ENCODE results near the gene KRT6C. TPM values are rescaled to one million over a fixed set of nuclear protein-coding genes. Genes with fewer than 3 reads are reported as not detected.
A peak's percentile ranks its signal among the peaks of the same experiment; 100 is the strongest.

The KRT6C gene
- total and polyA plus RNA-seq, 2 experiments from 2014 or later = not detected

DNA sequence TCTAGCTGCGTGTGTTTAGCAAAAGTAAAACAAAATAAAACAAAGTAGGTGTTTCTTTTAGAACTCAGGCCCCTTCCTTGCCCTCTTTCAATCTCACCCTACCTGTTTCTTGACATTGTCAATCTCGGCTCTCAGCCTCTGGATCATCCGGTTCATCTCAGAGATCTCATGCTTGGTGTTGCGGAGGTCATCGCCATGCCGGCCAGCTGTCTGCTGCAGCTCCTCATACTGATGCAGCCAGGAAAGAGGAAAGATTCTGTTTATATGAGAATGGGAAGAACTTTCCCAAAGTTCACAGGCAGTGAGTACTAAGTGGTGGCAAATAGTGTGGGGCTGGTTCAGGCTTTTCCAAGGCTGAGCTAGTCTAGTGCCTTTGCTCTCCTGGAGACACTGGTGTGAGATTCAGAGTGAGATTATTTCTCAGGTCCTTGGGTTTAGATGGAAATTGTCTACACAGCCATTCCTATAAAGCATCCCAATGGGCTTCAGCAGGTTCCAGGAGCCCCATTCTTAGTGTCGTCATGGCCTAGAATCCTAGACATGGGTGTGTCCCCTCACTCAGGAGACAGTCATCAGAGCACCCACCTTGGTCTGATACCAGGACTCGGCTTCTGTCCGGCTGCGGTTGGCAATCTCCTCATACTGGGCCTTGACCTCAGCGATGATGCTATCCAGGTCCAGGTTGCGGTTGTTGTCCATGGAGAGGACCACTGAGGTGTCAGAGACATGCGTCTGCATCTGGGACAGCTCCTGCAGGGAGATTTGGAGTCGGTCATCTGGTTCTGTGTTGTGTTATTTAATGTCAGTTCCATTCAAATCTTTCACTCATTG is 43.6 kb upstream of the KRT6C start:
- no peaks in the 10 kb centered on the region for H3K79me2 ChIP-seq (ENCODE audit: insufficient read depth)
- H3K9ac ChIP-seq = no peak overlapping the region
- no peak overlapping the region for H3K4me2 ChIP-seq (ENCODE audit: unreplicated experiment)
- in situ Hi-C loops (cut with MboI) = no loop called here
- no peaks in the 10 kb centered on the region for H3K9me2 ChIP-seq (ENCODE audit: insufficient read depth)
- H4K20me1 ChIP-seq (ENCODE audit: insufficient read depth) = no peaks in the 10 kb centered on the region
- H2AFZ ChIP-seq = no peak overlapping the region
- TF ChIP-seq EZH2phosphoT487 (IDR thresholded peaks at IDR 0.05; ENCODE audit: insufficient read depth, low read depth) (no peak), EZH2 (IDR thresholded peaks at IDR 0.05; ENCODE audit: insufficient read depth, poor library complexity, severe bottlenecking) (no peak)
- no peaks in the 10 kb centered on the region for H3K36me3 ChIP-seq (ENCODE audit: low read depth)
- H3F3A ChIP-seq (ENCODE audit: insufficient read depth) = no peaks in the 10 kb centered on the region
- H3K27ac ChIP-seq = no peak overlapping the region
- no peak for DNase-seq
- H3K27me3 ChIP-seq (replicated peaks; ENCODE audit: insufficient read depth) = peaks cover 49% of the 10 kb centered on the region
- no peaks in the 10 kb centered on the region for H3K4me1 ChIP-seq (ENCODE audit: insufficient read depth)
- H3K4me3 ChIP-seq = no peak overlapping the region
- H3K9me3 ChIP-seq (ENCODE audit: low read depth) = no peaks in the 10 kb centered on the region
- WGBS, 2 experiments (ENCODE audit: low coverage in 1 of 2, low lambda C conversion rate in 2 of 2, missing lambda C conversion rate in 2 of 2) = 86 to 89% methylated on average over 14 of the region's 14 CpGs

DNA sequence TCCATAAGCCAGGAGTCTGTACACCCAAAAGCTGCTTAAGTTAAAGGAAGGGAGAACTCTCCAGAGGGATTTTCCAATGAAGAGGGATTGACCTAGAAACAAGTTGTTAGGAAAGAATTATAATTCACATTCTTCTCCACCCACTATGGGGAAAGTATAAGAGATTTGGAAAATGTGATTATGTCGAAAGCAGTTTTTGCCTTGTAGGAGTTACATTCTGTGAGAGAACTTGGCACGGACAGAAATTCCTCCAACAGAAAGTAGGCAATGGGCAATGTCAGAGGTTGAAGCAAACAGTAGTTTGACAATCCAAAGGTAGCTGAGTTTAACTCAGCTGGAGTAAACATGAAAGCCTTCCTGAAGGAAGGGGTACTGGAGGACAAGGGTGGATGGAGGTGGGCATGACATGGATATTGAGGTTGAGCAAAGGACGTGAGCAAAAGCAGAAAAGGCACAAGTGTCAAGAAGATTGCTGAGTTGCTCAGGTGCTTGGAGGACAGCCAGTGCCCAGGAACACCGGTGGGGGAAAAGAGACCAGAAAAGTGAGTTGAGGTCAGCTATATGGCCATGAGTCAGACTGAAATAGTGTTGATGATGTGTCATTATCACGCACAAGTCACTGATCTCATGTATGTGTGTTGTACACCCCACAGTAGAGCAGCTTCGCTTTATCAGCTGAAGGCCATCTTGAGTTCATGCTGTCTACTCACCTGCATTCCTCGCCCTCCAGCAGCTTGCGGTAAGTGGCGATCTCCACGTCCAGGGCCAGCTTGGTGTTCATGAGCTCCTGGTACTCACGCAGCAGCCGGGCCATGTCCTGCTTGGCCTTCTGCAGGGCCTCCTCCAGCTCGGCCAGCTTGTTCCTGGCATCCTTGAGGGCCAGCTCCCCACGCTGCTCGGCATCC is 42.6 kb upstream of the KRT6C start:
- H3F3A ChIP-seq (ENCODE audit: insufficient read depth) = no peaks in the 10 kb centered on the region
- H3K9ac ChIP-seq = no peak overlapping the region
- H3K4me1 ChIP-seq (ENCODE audit: insufficient read depth) = no peaks in the 10 kb centered on the region
- in situ Hi-C loops (cut with MboI) = no loop called here
- peaks cover 49% of the 10 kb centered on the region for H3K27me3 ChIP-seq (replicated peaks; ENCODE audit: insufficient read depth)
- no peak for TF ChIP-seq EZH2phosphoT487 (IDR thresholded peaks at IDR 0.05; ENCODE audit: insufficient read depth, low read depth)
- TF ChIP-seq EZH2 (IDR thresholded peaks at IDR 0.05; ENCODE audit: insufficient read depth, poor library complexity, severe bottlenecking) = no peak
- DNase-seq = peak; percentile 55
- H3K4me2 ChIP-seq (ENCODE audit: unreplicated experiment) = no peak overlapping the region
- H3K9me2 ChIP-seq (ENCODE audit: insufficient read depth) = no peaks in the 10 kb centered on the region
- H3K27ac ChIP-seq = no peak overlapping the region
- no peaks in the 10 kb centered on the region for H3K79me2 ChIP-seq (ENCODE audit: insufficient read depth)
- no peak overlapping the region for H3K4me3 ChIP-seq
- no peaks in the 10 kb centered on the region for H3K9me3 ChIP-seq (ENCODE audit: low read depth)
- H4K20me1 ChIP-seq (ENCODE audit: insufficient read depth) = no peaks in the 10 kb centered on the region
- no peaks in the 10 kb centered on the region for H3K36me3 ChIP-seq (ENCODE audit: low read depth)
- 68 to 73% methylated on average over 15 of the region's 15 CpGs for WGBS, 2 experiments (ENCODE audit: low coverage in 1 of 2, low lambda C conversion rate in 2 of 2, missing lambda C conversion rate in 2 of 2)
- H2AFZ ChIP-seq = no peak overlapping the region

DNA sequence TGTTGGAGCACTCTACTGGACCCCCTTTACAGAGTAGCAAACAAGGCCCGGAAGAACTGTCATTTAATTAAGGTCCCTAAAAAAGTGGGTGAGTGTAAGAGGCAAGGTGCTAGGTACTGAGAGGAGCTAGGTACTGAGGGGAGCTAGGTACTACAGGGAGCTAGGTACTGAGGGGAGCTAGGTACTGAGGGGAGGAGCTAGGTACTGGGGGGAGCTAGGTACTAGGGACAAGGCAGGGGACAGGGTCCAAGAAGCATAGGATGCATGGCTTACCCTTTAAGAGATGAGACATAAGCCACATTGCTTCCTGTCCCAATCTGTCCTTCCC is 41.7 kb upstream of the KRT6C start:
- 86 to 92% methylated on average over 1 of the region's 1 CpG for WGBS, 2 experiments (ENCODE audit: low coverage in 1 of 2, low lambda C conversion rate in 2 of 2, missing lambda C conversion rate in 2 of 2)
- no peaks in the 10 kb centered on the region for H3K4me1 ChIP-seq (ENCODE audit: insufficient read depth)

DNA sequence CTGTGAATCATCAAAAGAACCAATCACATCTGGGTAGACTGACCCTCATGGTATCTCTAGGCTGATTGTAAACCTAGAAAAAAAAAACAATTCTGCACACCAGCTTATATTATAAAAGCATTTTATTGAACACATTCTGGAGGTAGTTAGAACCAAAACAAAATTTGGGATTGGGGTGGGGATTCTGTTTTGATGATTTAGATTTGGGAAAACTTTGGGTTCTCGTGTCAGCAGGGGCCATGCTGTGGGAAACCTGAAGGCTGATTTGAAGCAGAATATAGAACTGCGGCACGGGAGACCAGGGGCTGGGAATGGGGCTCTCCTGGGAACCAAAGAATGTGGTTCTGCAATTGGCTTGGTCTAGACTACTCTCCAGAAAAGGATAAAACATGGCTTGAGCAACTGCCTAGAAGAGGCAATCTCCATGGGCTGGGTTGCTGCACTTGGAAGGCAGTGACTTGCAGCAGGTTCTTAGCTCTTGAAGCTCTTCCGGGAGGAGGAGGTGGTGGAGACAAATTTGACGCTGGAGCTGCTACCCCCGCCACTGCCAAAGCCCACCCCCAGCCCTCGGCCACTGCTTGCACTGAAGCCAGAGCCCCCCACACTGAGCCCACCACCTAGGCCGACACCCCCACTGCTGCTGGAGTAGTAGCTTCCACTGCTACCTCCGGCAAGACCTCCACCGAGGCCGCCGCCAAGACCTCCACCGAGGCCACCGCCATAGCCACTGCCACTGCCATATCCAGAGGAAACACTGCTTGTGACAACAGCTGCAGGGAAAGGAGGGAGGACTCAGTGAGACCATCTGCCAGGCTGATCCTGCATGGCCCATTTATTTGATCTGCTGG is 41.1 kb upstream of the KRT6C start:
- no peak for TF ChIP-seq EZH2 (IDR thresholded peaks at IDR 0.05; ENCODE audit: insufficient read depth, poor library complexity, severe bottlenecking)
- Histone ChIP-seq H3K4me2 (ENCODE audit: unreplicated experiment) (no peak overlapping the region), H3K27me3 (replicated peaks; ENCODE audit: insufficient read depth) (peaks cover 44% of the 10 kb centered on the region), H3K27ac (no peak overlapping the region), H3K4me1 (ENCODE audit: insufficient read depth) (no peaks in the 10 kb centered on the region), H3K4me3 (no peak overlapping the region), H3K9me2 (ENCODE audit: insufficient read depth) (no peaks in the 10 kb centered on the region), H4K20me1 (ENCODE audit: insufficient read depth) (no peaks in the 10 kb centered on the region), H3K36me3 (ENCODE audit: low read depth) (no peaks in the 10 kb centered on the region), H3K79me2 (ENCODE audit: insufficient read depth) (no peaks in the 10 kb centered on the region), H3F3A (ENCODE audit: insufficient read depth) (no peaks in the 10 kb centered on the region), H3K9me3 (ENCODE audit: low read depth) (no peaks in the 10 kb centered on the region), H2AFZ (no peak overlapping the region), H3K9ac (no peak overlapping the region)
- no peak for DNase-seq
- WGBS, 2 experiments (ENCODE audit: low coverage in 1 of 2, low lambda C conversion rate in 2 of 2, missing lambda C conversion rate in 2 of 2) = 66 to 73% methylated on average over 10 to 14 of the region's 14 CpGs
- in situ Hi-C loops (cut with MboI) = no loop called here

More for the DNA sequence above, 41.7 kb upstream of the KRT6C start:
- Histone ChIP-seq H3K9me3 (ENCODE audit: low read depth) (no peaks in the 10 kb centered on the region), H3K4me2 (ENCODE audit: unreplicated experiment) (no peak overlapping the region), H2AFZ (no peak overlapping the region), H4K20me1 (ENCODE audit: insufficient read depth) (no peaks in the 10 kb centered on the region), H3K27me3 (replicated peaks; ENCODE audit: insufficient read depth) (peaks cover 47% of the 10 kb centered on the region), H3K36me3 (ENCODE audit: low read depth) (no peaks in the 10 kb centered on the region), H3K9ac (no peak overlapping the region), H3F3A (ENCODE audit: insufficient read depth) (no peaks in the 10 kb centered on the region), H3K27ac (no peak overlapping the region), H3K4me3 (no peak overlapping the region), H3K79me2 (ENCODE audit: insufficient read depth) (no peaks in the 10 kb centered on the region), H3K9me2 (ENCODE audit: insufficient read depth) (no peaks in the 10 kb centered on the region)
- TF ChIP-seq EZH2 (IDR thresholded peaks at IDR 0.05; ENCODE audit: insufficient read depth, poor library complexity, severe bottlenecking) = no peak
- TF ChIP-seq EZH2phosphoT487 (IDR thresholded peaks at IDR 0.05; ENCODE audit: insufficient read depth, low read depth) = no peak
- in situ Hi-C loops (cut with MboI) = no loop called here
- DNase-seq = no peak
